Prostate gland (tissue), 2 donors: ENCODE data around the gene SAXO2. TPM values are rescaled to one million over a fixed set of nuclear protein-coding genes. Genes with fewer than 3 reads are reported as not detected.
"Not testable (repeated sequence)": the region's sequence is repeated elsewhere in the genome, so short reads cannot be mapped to it uniquely, and the experiment has no call there.

Source experiments
- DNase-seq: peaks from one replicate; pipeline ENCODE4 v3.0.0-alpha.2; 2019; ENCODE audit warnings: low spot score
- H3K27ac ChIP-seq, 2 donors: fragments of 200-600 bp; sonication (generic); 2 replicates each; pipeline ENCODE4 v1.5.1; 2017 to 2019
- H3K27me3 ChIP-seq: fragments of 200-600 bp; sonication (generic); replicated peaks from 2 replicates; pipeline ENCODE4 v1.5.1; 2019; ENCODE audit not compliant: insufficient read depth
- H3K36me3 ChIP-seq, 2 donors: fragments of 200-600 bp; sonication (generic); 1 replicate in 1 of 2; 2 replicates in 1 of 2; pipeline versions ENCODE4 v1.5.1 to v1.8.1; 2017 to 2019
- H3K4me1 ChIP-seq: fragments of 200-600 bp; sonication (generic); replicated peaks from 2 replicates; pipeline ENCODE4 v1.5.1; 2019
- H3K4me3 ChIP-seq, 2 donors: fragments of 200-600 bp; sonication (generic); 2 replicates each; pipeline ENCODE4 v1.5.1; 2017 to 2019
- H3K9me3 ChIP-seq: fragments of 200-600 bp; sonication (generic); 2 replicates; pipeline ENCODE4 v1.5.1; 2017
- CTCF ChIP-seq, 4 experiments: fragments of 200-600 bp in 2 of 4; fragments of 450-650 bp in 2 of 4; sonication (generic) in 2 of 4; IDR thresholded peaks; 1 replicate in 3 of 4; 2 replicates in 1 of 4; pipeline ENCODE4 v1.5.1; 2016 to 2019; ENCODE audit warnings: antibody characterized with exemption in 4 of 4, mild to moderate bottlenecking in 2 of 4, moderate library complexity in 2 of 4
- POLR2A ChIP-seq: fragments of 450-650 bp; IDR thresholded peaks from one replicate; pipeline ENCODE4 v1.6.1; 2016; ENCODE audit warnings: antibody characterized with exemption, mild to moderate bottlenecking
- POLR2AphosphoS5 ChIP-seq: sonication (generic); formaldehyde crosslinking; IDR thresholded peaks from one replicate; pipeline ENCODE4 v1.6.1; 2017; ENCODE audit warnings: antibody characterized with exemption
- WGBS: methylation state at CpG from one replicate; pipeline ENCODE4 v1.1.5; 2018; 5-methylcytosine and 5-hydroxymethylcytosine counted together
- intact Hi-C: fragments of 100-400 bp; cut with DNase I; formaldehyde crosslinking; loops from one replicate; pipeline ENCODE4 v1.14.2; 2022
- total RNA-seq, 2 donors: library from RNA; depleted of rRNA; stranded (reverse); fragments of >200 nt; gene quantifications; one replicate each; pipeline ENCODE4 v1.1.0, GENCODE V29; 2016

Gene SAXO2
- total RNA-seq, 2 donors from 2014 or later, result 4.0 to 4.3 TPM

GRCh38 chr15:82309802-82310201, 47.2 kb downstream of the SAXO2 start:
- H3K4me1 ChIP-seq, result no peaks in the 10 kb centered on the region
- intact Hi-C loops, result no loop called here
- TF ChIP-seq POLR2AphosphoS5 (no peak), POLR2A (no peak), CTCF (IDR thresholded peaks at IDR 0.05) (no peak)
- no peak overlapping the region for H3K27ac ChIP-seq
- 57% methylated on average over 2 of the region's 2 CpGs for WGBS
- no peak for DNase-seq
- no peaks in the 10 kb centered on the region for H3K36me3 ChIP-seq
- no peaks in the 10 kb centered on the region for H3K27me3 ChIP-seq
- no peaks in the 10 kb centered on the region for H3K9me3 ChIP-seq
- no peak overlapping the region for H3K4me3 ChIP-seq

GRCh38 chr15:82311321-82311720, 48.7 kb downstream of the SAXO2 start:
- H3K4me3 ChIP-seq, intact Hi-C loops, H3K27me3 ChIP-seq, H3K36me3 ChIP-seq, DNase-seq, H3K27ac ChIP-seq, H3K4me1 ChIP-seq, H3K9me3 ChIP-seq: not testable (repeated sequence)
- WGBS, result 80% methylated on average over 5 of the region's 5 CpGs

- DNase-seq, result no peak
- no peaks in the 10 kb centered on the region for H3K4me1 ChIP-seq
- intact Hi-C loops, result no loop called here
- no peaks in the 10 kb centered on the region for H3K9me3 ChIP-seq
- H3K27me3 ChIP-seq, result no peaks in the 10 kb centered on the region
- no peak overlapping the region for H3K27ac ChIP-seq
- H3K36me3 ChIP-seq, result no peaks in the 10 kb centered on the region
- TF ChIP-seq POLR2AphosphoS5, result no peak
- no peak for TF ChIP-seq POLR2A
- TF ChIP-seq CTCF (IDR thresholded peaks at IDR 0.05), result no peak
- H3K4me3 ChIP-seq, result no peak overlapping the region
- 71% methylated on average over 7 of the region's 8 CpGs for WGBS
Observed at GRCh38 chr15:82312586-82313349, 50.1 kb downstream of the SAXO2 start.

GRCh38 chr15:82313446-82313845, 50.8 kb downstream of the SAXO2 start:
- no peak for TF ChIP-seq CTCF (IDR thresholded peaks at IDR 0.05)
- WGBS, result 96% methylated on average over 2 of the region's 2 CpGs

GRCh38 chr15:82313951-82314768, 51.5 kb downstream of the SAXO2 start:
- H3K4me1 ChIP-seq, H3K9me3 ChIP-seq, H3K4me3 ChIP-seq, H3K36me3 ChIP-seq, intact Hi-C loops, DNase-seq, H3K27ac ChIP-seq, H3K27me3 ChIP-seq: not testable (repeated sequence)
- 90% methylated on average over 21 of the region's 21 CpGs for WGBS

More at GRCh38 chr15:82313446-82313845, 50.8 kb downstream of the SAXO2 start:
- Histone ChIP-seq H3K9me3 (no peaks in the 10 kb centered on the region), H3K4me3 (no peak overlapping the region), H3K36me3 (no peaks in the 10 kb centered on the region), H3K27ac (no peak overlapping the region), H3K27me3 (no peaks in the 10 kb centered on the region), H3K4me1 (no peaks in the 10 kb centered on the region)
- DNase-seq, result no peak
- intact Hi-C loops, result no loop called here
